ENCODE measurements around the gene SMIM11.
A peak's percentile ranks its signal among the peaks of the same experiment; 100 is the strongest.
"Not testable (repeated sequence)": the region's sequence is repeated elsewhere in the genome, so short reads cannot be mapped to it uniquely, and the experiment has no call there.

SMIM11 gene

GRCh38 chr21:34374940-34375618, at the start of gene SMIM11:
TSS of gene SMIM11 (plus strand) at chr21:34375507. CDS start at chr21:34379505, 3,998 bp downstream.
- not testable (repeated sequence) for DNase-seq

- DNase-seq, result no peak
These were observed 45.3 kb upstream of the SMIM11 start for GRCh38 chr21:34330055-34330454.

GRCh38 chr21:34331726-34332125, 43.6 kb upstream of the SMIM11 start:
- no peak for DNase-seq

- no peak for DNase-seq
These were observed 43.0 kb upstream of the SMIM11 start for GRCh38 chr21:34332347-34332746.

GRCh38 chr21:34333121-34333739, 42.1 kb upstream of the SMIM11 start:
- DNase-seq, result no peak

GRCh38 chr21:34335316-34335715, 40.0 kb upstream of the SMIM11 start:
- no peak for DNase-seq

- DNase-seq, result no peak
These were observed 39.1 kb upstream of the SMIM11 start for GRCh38 chr21:34336245-34336644.

GRCh38 chr21:34336756-34337391, 38.4 kb upstream of the SMIM11 start:
- DNase-seq, result no peak

GRCh38 chr21:34337741-34338140, 37.6 kb upstream of the SMIM11 start:
- no peak for DNase-seq

- no peak for DNase-seq
These were observed 37.1 kb upstream of the SMIM11 start for GRCh38 chr21:34338226-34338625.

GRCh38 chr21:34340061-34340460, 35.2 kb upstream of the SMIM11 start:
- no peak for DNase-seq

- no peak for DNase-seq
These were observed 32.8 kb upstream of the SMIM11 start for GRCh38 chr21:34342476-34342875.

GRCh38 chr21:34343347-34343746, 32.0 kb upstream of the SMIM11 start:
- no peak for DNase-seq

GRCh38 chr21:34343838-34344381, 31.4 kb upstream of the SMIM11 start:
- DNase-seq, result no peak

GRCh38 chr21:34344584-34344983, 30.7 kb upstream of the SMIM11 start:
- no peak for DNase-seq

GRCh38 chr21:34345091-34345871, 30.0 kb upstream of the SMIM11 start:
- DNase-seq, result no peak

- no peak for DNase-seq
These were observed 29.4 kb upstream of the SMIM11 start for GRCh38 chr21:34345892-34346291.

- DNase-seq, result no peak
These were observed 26.3 kb upstream of the SMIM11 start for GRCh38 chr21:34348890-34349519.

GRCh38 chr21:34351786-34352241, 23.5 kb upstream of the SMIM11 start:
- peak; percentile 38 for DNase-seq

- DNase-seq, result no peak
These were observed 22.8 kb upstream of the SMIM11 start for GRCh38 chr21:34352556-34352955.

- DNase-seq, result no peak
These were observed 22.1 kb upstream of the SMIM11 start for GRCh38 chr21:34353182-34353581.

- DNase-seq, result no peak
These were observed 20.5 kb upstream of the SMIM11 start for GRCh38 chr21:34354836-34355235.

GRCh38 chr21:34355570-34355969, 19.7 kb upstream of the SMIM11 start:
- no peak for DNase-seq
